Activated CD8-positive, alpha-beta memory T cell treated with anti-CD3 and anti-CD28 coated beads, Interleukin-2, amount 10 ng/mL, durations not matched to agents 7 days and 5 days (primary cell): ENCODE measurements around the gene SLC35A1. TPM values are rescaled to one million over a fixed set of nuclear protein-coding genes. Genes with fewer than 3 reads are reported as not detected.
A peak's percentile ranks its signal among the peaks of the same experiment; 100 is the strongest.

Experiments used
- ATAC-seq: fragments of 150-1000 bp; cut with Tn5 transposase; one replicate; pipeline ENCODE4 v1.10.0; 2021; ENCODE audit warnings: moderate library complexity
- CTCF ChIA-PET: fragments of 350-600 bp; sonication (Branson Sonifier 250); formaldehyde crosslinking; loops from one replicate; lab custom pipeline; 2021; ENCODE audit warnings: antibody characterized with exemption; lab: Charles Lee
- DNase-seq: peaks from one replicate; pipeline ENCODE4 v3.0.0-alpha.2; 2020
- H3K27ac Mint-ChIP-seq: one replicate; pipeline ENCODE4 v1.8.0; 2021; ENCODE audit warnings: mild to moderate bottlenecking, mixed read lengths
- H3K27me3 Mint-ChIP-seq: one replicate; pipeline ENCODE4 v1.8.0; 2021; ENCODE audit warnings: mixed read lengths
- H3K36me3 Mint-ChIP-seq: one replicate; pipeline ENCODE4 v1.8.0; 2021; ENCODE audit warnings: mild to moderate bottlenecking, mixed read lengths
- H3K4me1 Mint-ChIP-seq: one replicate; pipeline ENCODE4 v1.8.0; 2021; ENCODE audit warnings: mixed read lengths
- H3K4me3 Mint-ChIP-seq: one replicate; pipeline ENCODE4 v1.8.0; 2021; ENCODE audit warnings: mild to moderate bottlenecking, moderate library complexity, mixed read lengths
- H3K9me3 Mint-ChIP-seq: one replicate; pipeline ENCODE4 v1.8.0; 2022; ENCODE audit warnings: low read depth, mixed read lengths
- total RNA-seq, 2 experiments: library from RNA; stranded (reverse); gene quantifications; one replicate each; pipeline ENCODE4 v1.2.3, GENCODE V29; 2021

The SLC35A1 gene, protein sequence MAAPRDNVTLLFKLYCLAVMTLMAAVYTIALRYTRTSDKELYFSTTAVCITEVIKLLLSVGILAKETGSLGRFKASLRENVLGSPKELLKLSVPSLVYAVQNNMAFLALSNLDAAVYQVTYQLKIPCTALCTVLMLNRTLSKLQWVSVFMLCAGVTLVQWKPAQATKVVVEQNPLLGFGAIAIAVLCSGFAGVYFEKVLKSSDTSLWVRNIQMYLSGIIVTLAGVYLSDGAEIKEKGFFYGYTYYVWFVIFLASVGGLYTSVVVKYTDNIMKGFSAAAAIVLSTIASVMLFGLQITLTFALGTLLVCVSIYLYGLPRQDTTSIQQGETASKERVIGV
- 10 to 100 TPM; 12.0 to 12.2 TPM for total RNA-seq

- CTCF ChIA-PET: interaction anchor here (0.7 to 1.2 kb wide), 2 partner anchors 23 to 206 kb away, joined by 3 read pairs; no protein-coding TSS in a partner anchor
- Mint-ChIP-seq H3K27me3 (peaks cover 6% of the 10 kb centered on the region), H3K4me1 (peaks cover 24% of the 10 kb centered on the region), H3K4me3 (peak within 1 kb of the TSS; percentile 96), H3K36me3 (no peaks in the 10 kb centered on the region), H3K27ac (peak within 1 kb of the TSS; percentile 93), H3K9me3 (no peaks in the 10 kb centered on the region)
- peak; percentile 94 for ATAC-seq
- DNase-seq: peak; percentile 89
These were observed at the start of gene SLC35A1 for GRCh38 chr6:87472525-87473418. SLC35A1 (plus strand) TSS chr6:87472974; CDS start chr6:87473004, 30 bp downstream.

DNA sequence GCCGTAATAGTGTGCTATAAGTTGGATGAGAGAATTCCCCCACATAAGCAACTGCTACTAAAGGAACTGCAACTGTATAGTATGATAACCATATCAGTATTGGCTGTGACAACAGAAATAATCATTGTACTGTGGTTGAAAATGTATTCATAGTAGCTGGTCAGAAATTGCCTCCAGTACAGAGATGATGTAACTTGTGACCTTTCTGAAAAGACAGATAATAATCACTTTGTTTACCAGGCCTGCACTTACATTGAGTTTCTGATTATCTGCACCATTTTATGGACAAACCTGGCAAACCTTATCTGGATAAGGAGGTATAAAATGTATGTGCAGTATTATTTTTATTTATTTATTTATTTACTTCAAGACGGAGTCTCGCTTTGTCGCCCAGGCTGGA is 46.0 kb upstream of the SLC35A1 start:
- Mint-ChIP-seq H3K9me3 (no peaks in the 10 kb centered on the region), H3K4me1 (no peaks in the 10 kb centered on the region), H3K27ac (no peak overlapping the region), H3K27me3 (peaks cover 15% of the 10 kb centered on the region), H3K36me3 (no peaks in the 10 kb centered on the region), H3K4me3 (no peak overlapping the region)
- CTCF ChIA-PET: no interaction called here
- DNase-seq (no peak), ATAC-seq (no peak)

- no peak for ATAC-seq
- no peak overlapping the region for H3K27ac Mint-ChIP-seq
- no peaks in the 10 kb centered on the region for H3K36me3 Mint-ChIP-seq
- no peaks in the 10 kb centered on the region for H3K4me1 Mint-ChIP-seq
- no peaks in the 10 kb centered on the region for H3K9me3 Mint-ChIP-seq
- H3K4me3 Mint-ChIP-seq: no peak overlapping the region
- peaks cover 15% of the 10 kb centered on the region for H3K27me3 Mint-ChIP-seq
- no peak for DNase-seq
- CTCF ChIA-PET: no interaction called here
These were observed 42.3 kb upstream of the SLC35A1 start for GRCh38 chr6:87430499-87430898.

- no peak overlapping the region for H3K27ac Mint-ChIP-seq
- CTCF ChIA-PET: no interaction called here
- peaks cover 11% of the 10 kb centered on the region for H3K27me3 Mint-ChIP-seq
- H3K36me3 Mint-ChIP-seq: no peaks in the 10 kb centered on the region
- H3K4me3 Mint-ChIP-seq: no peak overlapping the region
- H3K9me3 Mint-ChIP-seq: no peaks in the 10 kb centered on the region
- H3K4me1 Mint-ChIP-seq: no peaks in the 10 kb centered on the region
- ATAC-seq: no peak
- no peak for DNase-seq
These were observed 41.5 kb upstream of the SLC35A1 start for GRCh38 chr6:87431263-87431662.

- Mint-ChIP-seq H3K4me1 (no peaks in the 10 kb centered on the region), H3K27me3 (peaks cover 2% of the 10 kb centered on the region), H3K27ac (no peak overlapping the region), H3K4me3 (no peak overlapping the region), H3K9me3 (no peaks in the 10 kb centered on the region), H3K36me3 (no peaks in the 10 kb centered on the region)
- peak; percentile 79 for ATAC-seq
- CTCF ChIA-PET: no interaction called here
- DNase-seq: peak; percentile 69
These were observed 36.3 kb upstream of the SLC35A1 start for GRCh38 chr6:87436435-87436834.

DNA sequence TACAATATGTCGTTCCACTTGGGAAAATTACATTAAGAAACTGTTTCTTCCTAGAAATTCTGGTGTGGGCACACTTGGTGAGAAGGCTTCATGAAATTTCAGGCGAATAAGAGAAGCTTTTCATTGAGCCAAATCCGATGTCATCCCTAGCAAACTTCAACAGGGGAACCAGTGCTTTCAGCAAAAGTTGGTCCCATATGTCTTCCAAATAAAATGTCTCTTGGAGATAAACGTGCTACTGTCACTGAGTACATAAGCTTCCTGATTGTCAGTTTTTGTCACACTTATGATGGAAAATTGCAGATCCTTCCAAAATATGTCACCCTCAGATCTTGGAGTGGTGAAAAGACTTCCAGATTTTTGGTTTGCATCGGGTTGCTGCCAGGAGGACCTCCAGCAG is 31.1 kb upstream of the SLC35A1 start:
- H3K27me3 Mint-ChIP-seq: peaks cover 12% of the 10 kb centered on the region
- no peak overlapping the region for H3K4me3 Mint-ChIP-seq
- no peaks in the 10 kb centered on the region for H3K36me3 Mint-ChIP-seq
- ATAC-seq (no peak), DNase-seq (no peak)
- CTCF ChIA-PET: no interaction called here
- H3K4me1 Mint-ChIP-seq: no peaks in the 10 kb centered on the region
- H3K27ac Mint-ChIP-seq: no peak overlapping the region
- H3K9me3 Mint-ChIP-seq: no peaks in the 10 kb centered on the region

DNA sequence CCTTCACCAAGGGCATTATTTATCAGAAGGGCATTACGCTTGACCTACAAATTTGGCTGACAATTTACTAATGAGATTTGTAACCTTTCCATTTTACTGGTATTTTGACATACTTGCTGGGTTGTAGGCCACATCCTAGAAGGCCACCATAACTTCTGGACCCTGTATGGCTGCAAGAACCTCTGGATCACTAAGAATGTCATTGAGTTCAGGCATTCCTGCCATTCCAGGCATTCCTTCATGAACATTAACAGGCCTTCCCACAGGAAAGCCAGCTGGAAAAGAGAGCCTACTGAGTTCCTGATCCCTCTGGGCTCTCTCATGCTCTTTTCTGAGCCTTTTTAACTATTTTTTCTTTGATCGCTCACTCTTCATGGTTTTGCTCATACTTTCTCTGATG is 28.4 kb upstream of the SLC35A1 start:
- ATAC-seq (no peak), DNase-seq (no peak)
- Mint-ChIP-seq H3K4me1 (no peaks in the 10 kb centered on the region), H3K27ac (no peak overlapping the region), H3K27me3 (peaks cover 12% of the 10 kb centered on the region), H3K4me3 (no peak overlapping the region), H3K36me3 (no peaks in the 10 kb centered on the region), H3K9me3 (no peaks in the 10 kb centered on the region)
- CTCF ChIA-PET: no interaction called here

GRCh38 chr6:87465051-87465450 is 7.7 kb upstream of the SLC35A1 start:
- H3K27ac Mint-ChIP-seq: no peak overlapping the region
- H3K36me3 Mint-ChIP-seq: no peaks in the 10 kb centered on the region
- CTCF ChIA-PET: no interaction called here
- peaks cover 47% of the 10 kb centered on the region for H3K27me3 Mint-ChIP-seq
- H3K4me1 Mint-ChIP-seq: no peaks in the 10 kb centered on the region
- ATAC-seq (no peak), DNase-seq (no peak)
- no peak overlapping the region for H3K4me3 Mint-ChIP-seq
- H3K9me3 Mint-ChIP-seq: no peaks in the 10 kb centered on the region

- H3K27ac Mint-ChIP-seq: peak overlapping the region; percentile 93
- CTCF ChIA-PET: no interaction called here
- DNase-seq (peak; percentile 76), ATAC-seq (no peak)
- peaks cover under 1% of the 10 kb centered on the region for H3K27me3 Mint-ChIP-seq
- peaks cover 5% of the 10 kb centered on the region for H3K36me3 Mint-ChIP-seq
- H3K4me3 Mint-ChIP-seq: peak overlapping the region; percentile 96
- H3K4me1 Mint-ChIP-seq: peaks cover 24% of the 10 kb centered on the region
- no peaks in the 10 kb centered on the region for H3K9me3 Mint-ChIP-seq
These were observed 687 bp downstream of the SLC35A1 start for GRCh38 chr6:87473419-87473903.

DNA sequence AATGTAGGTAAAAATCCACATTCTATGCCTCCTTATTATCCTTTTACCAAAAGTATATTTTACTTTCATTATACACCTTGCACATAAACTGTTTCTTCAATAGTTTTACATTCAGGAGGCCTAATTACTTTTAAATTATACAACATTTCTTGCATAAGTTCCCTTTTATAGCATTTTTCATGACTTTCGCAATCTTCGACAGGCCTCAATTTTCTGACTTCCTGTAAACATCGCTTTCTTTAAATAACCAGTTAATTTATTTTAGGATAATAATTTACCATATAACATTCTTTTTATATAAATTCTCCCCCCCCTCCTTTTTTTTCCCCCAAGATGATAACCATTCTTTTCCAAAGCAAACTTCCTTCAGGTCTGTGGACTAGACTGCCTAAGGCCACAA is 9.2 kb downstream of the SLC35A1 start:
- Mint-ChIP-seq H3K27ac (no peak overlapping the region), H3K36me3 (peaks cover 20% of the 10 kb centered on the region), H3K4me3 (no peak overlapping the region), H3K4me1 (peaks cover 14% of the 10 kb centered on the region), H3K27me3 (no peaks in the 10 kb centered on the region), H3K9me3 (no peaks in the 10 kb centered on the region)
- CTCF ChIA-PET: no interaction called here
- ATAC-seq (no peak), DNase-seq (no peak)

DNA sequence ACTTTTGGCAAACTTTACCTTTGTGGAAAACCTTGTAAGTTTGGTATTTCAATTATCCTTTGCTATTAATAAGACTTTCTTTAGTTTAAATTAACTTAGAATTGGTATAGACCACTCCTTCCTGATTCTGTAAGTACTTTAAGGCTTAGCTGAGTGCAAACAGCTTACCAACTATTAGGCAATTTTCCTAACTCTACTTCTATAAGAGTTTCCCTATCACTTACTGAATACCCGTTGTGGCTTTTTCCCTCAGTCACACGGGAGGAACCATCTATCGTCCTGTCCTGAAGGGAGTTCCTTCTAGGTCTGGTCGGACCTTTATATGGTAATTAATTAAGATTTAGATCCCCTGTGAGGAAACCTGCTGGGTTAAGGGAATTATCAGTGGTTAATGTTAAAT is 9.6 kb downstream of the SLC35A1 start:
- no peak for ATAC-seq

GRCh38 chr6:87483929-87484328 is 11.2 kb downstream of the SLC35A1 start:
- no peaks in the 10 kb centered on the region for H3K9me3 Mint-ChIP-seq
- peak overlapping the region; percentile 39 for H3K27ac Mint-ChIP-seq
- peak; percentile 65 for ATAC-seq
- H3K4me3 Mint-ChIP-seq: no peak overlapping the region
- H3K36me3 Mint-ChIP-seq: peaks cover 12% of the 10 kb centered on the region
- peaks cover 14% of the 10 kb centered on the region for H3K4me1 Mint-ChIP-seq
- no peaks in the 10 kb centered on the region for H3K27me3 Mint-ChIP-seq
- peak; percentile 66 for DNase-seq
- CTCF ChIA-PET: no interaction called here

More for the DNA sequence above, 9.6 kb downstream of the SLC35A1 start:
- peaks cover 20% of the 10 kb centered on the region for H3K36me3 Mint-ChIP-seq
- DNase-seq: no peak
- no peak overlapping the region for H3K4me3 Mint-ChIP-seq
- H3K4me1 Mint-ChIP-seq: peaks cover 14% of the 10 kb centered on the region
- H3K27me3 Mint-ChIP-seq: no peaks in the 10 kb centered on the region
- no peaks in the 10 kb centered on the region for H3K9me3 Mint-ChIP-seq
- H3K27ac Mint-ChIP-seq: no peak overlapping the region
- CTCF ChIA-PET: no interaction called here

- no peaks in the 10 kb centered on the region for H3K9me3 Mint-ChIP-seq
- H3K4me3 Mint-ChIP-seq: no peak overlapping the region
- ATAC-seq (no peak), DNase-seq (no peak)
- H3K36me3 Mint-ChIP-seq: peaks cover 11% of the 10 kb centered on the region
- H3K27me3 Mint-ChIP-seq: no peaks in the 10 kb centered on the region
- CTCF ChIA-PET: no interaction called here
- peaks cover 14% of the 10 kb centered on the region for H3K4me1 Mint-ChIP-seq
- H3K27ac Mint-ChIP-seq: no peak overlapping the region
These were observed 11.7 kb downstream of the SLC35A1 start for GRCh38 chr6:87484491-87484890.
